Testis (tissue), 2 donors: Measurements from ENCODE around the gene CHODL.

ENCODE experiments used
- POLR2A ChIP-seq: fragments of 450-650 bp; IDR thresholded peaks from one replicate; pipeline ENCODE4 v1.6.1; 2017; ENCODE audit warnings: antibody characterized with exemption, mild to moderate bottlenecking, moderate library complexity
- TF ChIP-seq, protein P1 (sequence below), 3 experiments: fragments of 450-650 bp in 2 of 3; fragments of 200-600 bp in 1 of 3; sonication (generic) in 1 of 3; IDR thresholded peaks; one replicate each; pipeline ENCODE4 v1.5.1; 2016 to 2019; ENCODE audit warnings: antibody characterized with exemption in 3 of 3, mild to moderate bottlenecking in 2 of 3, moderate library complexity in 1 of 3

DNA sequence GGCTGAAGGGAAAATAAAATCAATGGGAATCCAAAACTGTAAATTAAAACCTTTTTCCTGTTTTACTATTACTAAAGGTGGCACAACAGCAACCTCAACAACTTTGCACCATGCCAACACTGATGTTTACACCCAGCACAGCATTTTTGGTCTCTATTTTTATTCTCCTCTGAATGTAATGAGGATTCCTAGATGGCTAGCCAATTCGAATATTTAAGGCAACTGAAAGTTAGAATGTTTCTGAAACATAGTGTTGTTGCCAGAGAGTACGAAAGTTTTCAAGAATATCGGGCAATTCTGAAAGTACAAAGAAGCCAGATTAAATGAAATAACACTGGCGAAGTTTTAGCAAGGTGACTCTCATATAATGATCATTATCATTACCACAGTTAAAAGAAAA lies 40.7 kb downstream of the CHODL start:
- TF ChIP-seq, protein P1, sequence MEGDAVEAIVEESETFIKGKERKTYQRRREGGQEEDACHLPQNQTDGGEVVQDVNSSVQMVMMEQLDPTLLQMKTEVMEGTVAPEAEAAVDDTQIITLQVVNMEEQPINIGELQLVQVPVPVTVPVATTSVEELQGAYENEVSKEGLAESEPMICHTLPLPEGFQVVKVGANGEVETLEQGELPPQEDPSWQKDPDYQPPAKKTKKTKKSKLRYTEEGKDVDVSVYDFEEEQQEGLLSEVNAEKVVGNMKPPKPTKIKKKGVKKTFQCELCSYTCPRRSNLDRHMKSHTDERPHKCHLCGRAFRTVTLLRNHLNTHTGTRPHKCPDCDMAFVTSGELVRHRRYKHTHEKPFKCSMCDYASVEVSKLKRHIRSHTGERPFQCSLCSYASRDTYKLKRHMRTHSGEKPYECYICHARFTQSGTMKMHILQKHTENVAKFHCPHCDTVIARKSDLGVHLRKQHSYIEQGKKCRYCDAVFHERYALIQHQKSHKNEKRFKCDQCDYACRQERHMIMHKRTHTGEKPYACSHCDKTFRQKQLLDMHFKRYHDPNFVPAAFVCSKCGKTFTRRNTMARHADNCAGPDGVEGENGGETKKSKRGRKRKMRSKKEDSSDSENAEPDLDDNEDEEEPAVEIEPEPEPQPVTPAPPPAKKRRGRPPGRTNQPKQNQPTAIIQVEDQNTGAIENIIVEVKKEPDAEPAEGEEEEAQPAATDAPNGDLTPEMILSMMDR (IDR thresholded peaks at IDR 0.05): no peak
- no peak for TF ChIP-seq POLR2A
